ENCODE measurements around the gene MTA3. TPM values are rescaled to one million over a fixed set of nuclear protein-coding genes. Genes with fewer than 3 reads are reported as not detected.

The MTA3 gene
- polyA plus RNA-seq, 3 donors, result 2.0 to 4.5 (median 2.2) TPM

GRCh38 chr2:42775810-42776209, 207.4 kb downstream of the MTA3 start:
- Mint-ChIP-seq H3K27me3 (ENCODE audit: low read depth in 3 of 3) (peaks cover 0 to 3% (median 0%) of the 10 kb centered on the region in 3 donors), H3K9me3 (peaks cover 2 to 28% (median 18%) of the 10 kb centered on the region in 7 donors), H3K27ac (no peak overlapping the region), H3K4me3 (no peak overlapping the region), H3K4me1 (peaks cover 3% of the 10 kb centered on the region), H3K36me3 (peaks cover 9 to 30% of the 10 kb centered on the region in 2 donors)
- H3K4me3 ChIP-seq (replicated peaks in 1 of 3; ENCODE audit: low read depth in 2 of 3, low read length in 3 of 3), result no peak overlapping the region
- DNase-seq, result no peak
- H3K79me2 ChIP-seq (ENCODE audit: insufficient read depth, low read length), result no peaks in the 10 kb centered on the region
- no peaks in the 10 kb centered on the region for H3K27me3 ChIP-seq (ENCODE audit: control insufficient read depth in 2 of 2, insufficient read depth in 2 of 2, low read length in 2 of 2)
- H3K27ac ChIP-seq (ENCODE audit: low read depth in 1 of 2, low read length in 2 of 2), result no peak overlapping the region
- H3K36me3 ChIP-seq (replicated peaks in 1 of 2; ENCODE audit: control insufficient read depth in 1 of 2, insufficient read depth in 2 of 2, low read length in 2 of 2), result peaks cover 0 to 12% of the 10 kb centered on the region in 2 donors
- H3K4me1 ChIP-seq (ENCODE audit: control insufficient read depth in 1 of 2, insufficient read depth in 2 of 2, low read length in 2 of 2), result peaks cover 6 to 7% of the 10 kb centered on the region in 2 donors
- intact Hi-C loops (cut with micrococcal nuclease), result loop anchor here in 1 of 2 donors (10.0 kb wide), 1 partner anchor 261 kb away; no protein-coding TSS in a partner anchor
- no peak overlapping the region for H2AFZ ChIP-seq (ENCODE audit: insufficient read depth, low read depth, low read length, poor library complexity, severe bottlenecking)
- no peak for TF ChIP-seq CTCF (IDR thresholded peaks at IDR 0.05)
- no peak overlapping the region for H3K4me2 ChIP-seq (replicated peaks; ENCODE audit: extremely low read depth, low read length, poor library complexity, severe bottlenecking)
- no peaks in the 10 kb centered on the region for H4K20me1 ChIP-seq (ENCODE audit: insufficient read depth, low read length)
- H3K9me3 ChIP-seq (replicated peaks in 1 of 2; ENCODE audit: control insufficient read depth in 1 of 2, insufficient read depth in 1 of 2, low read length in 2 of 2), result peaks cover 11 to 18% of the 10 kb centered on the region in 2 donors
- no peak overlapping the region for H3K9ac ChIP-seq (ENCODE audit: insufficient read depth, low read length, poor library complexity, severe bottlenecking)
- no CpG with 5 or more reads among the region's 3 CpGs for WGBS (ENCODE audit: insufficient coverage)

- no peaks in the 10 kb centered on the region for H3K4me1 ChIP-seq (ENCODE audit: control insufficient read depth in 1 of 2, insufficient read depth in 2 of 2, low read length in 2 of 2)
- Mint-ChIP-seq H3K36me3 (peaks cover 21 to 46% of the 10 kb centered on the region in 2 donors), H3K9me3 (peaks cover 4 to 33% (median 21%) of the 10 kb centered on the region in 7 donors), H3K4me3 (no peak overlapping the region), H3K27ac (no peak overlapping the region), H3K4me1 (peaks cover 2% of the 10 kb centered on the region), H3K27me3 (ENCODE audit: low read depth in 3 of 3) (peaks cover 0 to 3% (median 2%) of the 10 kb centered on the region in 3 donors)
- H3K36me3 ChIP-seq (replicated peaks in 1 of 2; ENCODE audit: control insufficient read depth in 1 of 2, insufficient read depth in 2 of 2, low read length in 2 of 2), result peaks cover 0 to 12% of the 10 kb centered on the region in 2 donors
- H3K9me3 ChIP-seq (replicated peaks in 1 of 2; ENCODE audit: control insufficient read depth in 1 of 2, insufficient read depth in 1 of 2, low read length in 2 of 2), result peaks cover 11 to 19% of the 10 kb centered on the region in 2 donors
- no peak overlapping the region for H3K4me2 ChIP-seq (replicated peaks; ENCODE audit: extremely low read depth, low read length, poor library complexity, severe bottlenecking)
- no peak overlapping the region for H3K27ac ChIP-seq (ENCODE audit: low read depth in 1 of 2, low read length in 2 of 2)
- no peaks in the 10 kb centered on the region for H3K27me3 ChIP-seq (ENCODE audit: control insufficient read depth in 2 of 2, insufficient read depth in 2 of 2, low read length in 2 of 2)
- no peaks in the 10 kb centered on the region for H4K20me1 ChIP-seq (ENCODE audit: insufficient read depth, low read length)
- TF ChIP-seq CTCF (IDR thresholded peaks at IDR 0.05), result no peak
- H3K9ac ChIP-seq (ENCODE audit: insufficient read depth, low read length, poor library complexity, severe bottlenecking), result no peak overlapping the region
- H2AFZ ChIP-seq (ENCODE audit: insufficient read depth, low read depth, low read length, poor library complexity, severe bottlenecking), result no peak overlapping the region
- WGBS (ENCODE audit: insufficient coverage), result 93% methylated on average over 2 of the region's 3 CpGs
- intact Hi-C loops (cut with micrococcal nuclease), result loop anchor here in 1 of 2 donors (10.0 kb wide), 1 partner anchor 263 kb away; no protein-coding TSS in a partner anchor
- no peak overlapping the region for H3K4me3 ChIP-seq (replicated peaks in 1 of 3; ENCODE audit: low read depth in 2 of 3, low read length in 3 of 3)
- no peaks in the 10 kb centered on the region for H3K79me2 ChIP-seq (ENCODE audit: insufficient read depth, low read length)
- no peak for DNase-seq
These were observed 209.7 kb downstream of the MTA3 start for GRCh38 chr2:42777883-42778805.
